HFFc6 (cell line): Measurements from ENCODE around the gene RBMS1. TPM values are rescaled to one million over a fixed set of nuclear protein-coding genes. Genes with fewer than 3 reads are reported as not detected.
"Not testable (repeated sequence)": the region's sequence is repeated elsewhere in the genome, so short reads cannot be mapped to it uniquely, and the experiment has no call there.

Experiments used
- DNase-seq: peaks from one replicate; pipeline ENCODE4 v3.0.0-alpha.2; 2018
- H3K27ac Mint-ChIP-seq: 2 replicates; pipeline ENCODE4 v1.8.0; 2020; ENCODE audit warnings: mild to moderate bottlenecking, mixed read lengths
- H3K27me3 Mint-ChIP-seq: 2 replicates; pipeline ENCODE4 v1.8.0; 2021; ENCODE audit warnings: mild to moderate bottlenecking, moderate library complexity, mixed read lengths; ENCODE audit not compliant: insufficient read depth
- H3K36me3 Mint-ChIP-seq: 2 replicates; pipeline ENCODE4 v1.8.0; 2021; ENCODE audit warnings: low read depth, mixed read lengths
- H3K4me1 Mint-ChIP-seq: 2 replicates; pipeline ENCODE4 v1.8.0; 2020; ENCODE audit warnings: low read depth, mixed read lengths
- H3K4me3 Mint-ChIP-seq: 2 replicates; pipeline ENCODE4 v1.8.0; 2020; ENCODE audit warnings: mild to moderate bottlenecking, moderate library complexity, mixed read lengths
- H3K9me3 Mint-ChIP-seq: 2 replicates; pipeline ENCODE4 v1.8.0; 2020; ENCODE audit warnings: mild to moderate bottlenecking, mixed read lengths
- total RNA-seq, 6 experiments: library from RNA; stranded (reverse); fragmentation: NEBNext Ultra II Directional; extraction: Animal tissue kit (Norgen Biotek cat#: 25700); gene quantifications; 2 replicates in 1 of 6; 3 replicates in 5 of 6; pipeline ENCODE4 v1.2.3, GENCODE V29; 2021
- TF ChIP-seq, protein P1 (sequence below): fragments of 200-600 bp; sonication (generic); IDR thresholded peaks from 2 replicates; pipeline ENCODE4 v1.5.0; 2021; ENCODE audit warnings: antibody characterized with exemption, mild to moderate bottlenecking

The RBMS1 gene
- total RNA-seq, 6 experiments from 2014 or later, result 88.7 to 111 (median 96.1) TPM

- Mint-ChIP-seq H3K36me3 (peaks cover 4% of the 10 kb centered on the region; the same call in 1 of the 2 replicates), H3K4me3 (peak overlapping the region; percentile 88), H3K9me3 (no peaks in the 10 kb centered on the region), H3K4me1 (peaks cover 53% of the 10 kb centered on the region), H3K27ac (peak overlapping the region; percentile 96), H3K27me3 (no peaks in the 10 kb centered on the region)
- peak; percentile 43 for DNase-seq
- TF ChIP-seq, protein P1, sequence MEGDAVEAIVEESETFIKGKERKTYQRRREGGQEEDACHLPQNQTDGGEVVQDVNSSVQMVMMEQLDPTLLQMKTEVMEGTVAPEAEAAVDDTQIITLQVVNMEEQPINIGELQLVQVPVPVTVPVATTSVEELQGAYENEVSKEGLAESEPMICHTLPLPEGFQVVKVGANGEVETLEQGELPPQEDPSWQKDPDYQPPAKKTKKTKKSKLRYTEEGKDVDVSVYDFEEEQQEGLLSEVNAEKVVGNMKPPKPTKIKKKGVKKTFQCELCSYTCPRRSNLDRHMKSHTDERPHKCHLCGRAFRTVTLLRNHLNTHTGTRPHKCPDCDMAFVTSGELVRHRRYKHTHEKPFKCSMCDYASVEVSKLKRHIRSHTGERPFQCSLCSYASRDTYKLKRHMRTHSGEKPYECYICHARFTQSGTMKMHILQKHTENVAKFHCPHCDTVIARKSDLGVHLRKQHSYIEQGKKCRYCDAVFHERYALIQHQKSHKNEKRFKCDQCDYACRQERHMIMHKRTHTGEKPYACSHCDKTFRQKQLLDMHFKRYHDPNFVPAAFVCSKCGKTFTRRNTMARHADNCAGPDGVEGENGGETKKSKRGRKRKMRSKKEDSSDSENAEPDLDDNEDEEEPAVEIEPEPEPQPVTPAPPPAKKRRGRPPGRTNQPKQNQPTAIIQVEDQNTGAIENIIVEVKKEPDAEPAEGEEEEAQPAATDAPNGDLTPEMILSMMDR, result no peak; the same call in 1 of the 2 replicates
Measured at GRCh38 chr2:160492401-160493226, 993 bp downstream of the RBMS1 start.

DNA sequence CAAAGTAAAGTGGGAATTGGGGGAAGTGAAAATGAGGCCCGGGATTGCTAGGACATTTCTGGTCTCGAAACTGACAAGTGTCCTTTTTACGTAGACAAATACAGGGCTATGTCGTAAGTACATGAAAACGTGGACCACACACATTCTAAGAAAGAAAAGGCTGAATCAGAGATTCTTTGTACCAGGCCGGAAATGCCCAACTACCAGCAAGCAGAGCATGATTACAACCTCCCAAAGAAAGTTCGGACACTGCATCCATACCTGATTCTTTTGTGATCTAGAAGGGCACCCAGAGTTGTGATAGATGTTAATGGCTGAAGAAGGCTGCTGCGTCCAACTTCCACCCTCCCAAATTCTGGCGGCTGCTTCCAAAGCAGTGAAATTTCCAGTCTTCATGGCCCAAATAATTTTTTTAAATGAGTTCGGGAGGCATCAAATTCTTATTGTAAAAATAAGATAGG, 1.7 kb downstream of the RBMS1 start:
- Mint-ChIP-seq H3K4me1 (peaks cover 52% of the 10 kb centered on the region), H3K27me3 (no peaks in the 10 kb centered on the region), H3K9me3 (no peaks in the 10 kb centered on the region), H3K27ac (peak overlapping the region; percentile 96), H3K36me3 (peaks cover 8% of the 10 kb centered on the region; the same call in 1 of the 2 replicates), H3K4me3 (peak overlapping the region; percentile 88)
- TF ChIP-seq, protein P1, result no peak
- peak; percentile 72 for DNase-seq

- Mint-ChIP-seq H3K4me1 (peaks cover 58% of the 10 kb centered on the region), H3K27me3 (no peaks in the 10 kb centered on the region), H3K36me3 (peaks cover 8% of the 10 kb centered on the region; the same call in 1 of the 2 replicates), H3K27ac (peak overlapping the region; percentile 96), H3K9me3 (no peaks in the 10 kb centered on the region), H3K4me3 (peak overlapping the region; percentile 88)
- no peak for DNase-seq
- TF ChIP-seq, protein P1, result no peak
Measured at GRCh38 chr2:160490733-160491685, 2.6 kb downstream of the RBMS1 start.

GRCh38 chr2:160489111-160489510, 4.5 kb downstream of the RBMS1 start:
- Mint-ChIP-seq H3K4me3 (peak overlapping the region; percentile 34), H3K36me3 (peaks cover 8% of the 10 kb centered on the region; the same call in 1 of the 2 replicates), H3K4me1 (peaks cover 47% of the 10 kb centered on the region), H3K9me3 (no peaks in the 10 kb centered on the region), H3K27ac (peak overlapping the region; percentile 62; the same call in 1 of the 2 replicates), H3K27me3 (no peaks in the 10 kb centered on the region)
- TF ChIP-seq, protein P1, result no peak
- no peak for DNase-seq

DNA sequence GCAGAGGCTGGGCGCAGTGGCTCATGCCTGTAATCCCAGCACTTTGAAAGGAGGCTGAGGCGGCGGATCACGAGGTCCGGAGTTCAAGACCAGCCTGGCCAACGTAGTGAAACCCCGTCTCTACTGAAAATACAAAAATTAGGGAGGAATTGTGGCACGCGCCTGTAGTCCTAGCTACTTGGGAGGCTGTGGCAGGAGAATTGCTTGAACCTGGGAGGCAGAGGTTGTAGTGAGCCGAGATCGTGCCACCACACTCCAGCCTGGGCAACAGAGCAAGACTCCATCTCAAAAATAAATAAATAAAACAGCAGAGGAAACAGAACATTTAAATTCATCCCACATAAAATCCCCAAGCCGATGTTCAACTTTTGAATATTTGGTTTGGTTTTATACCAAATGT, 5.3 kb downstream of the RBMS1 start:
- not testable (repeated sequence) for H3K9me3 Mint-ChIP-seq, H3K36me3 Mint-ChIP-seq, H3K27ac Mint-ChIP-seq, H3K4me3 Mint-ChIP-seq, DNase-seq, H3K27me3 Mint-ChIP-seq
- peaks cover 53% of the 10 kb centered on the region for H3K4me1 Mint-ChIP-seq
